Esophagus squamous epithelium (tissue), 5 donors: ENCODE measurements around the gene API5. TPM values are rescaled to one million over a fixed set of nuclear protein-coding genes. Genes with fewer than 3 reads are reported as not detected.

ENCODE experiments used
- DNase-seq: peaks from one replicate; lab custom pipeline; 2025; lab: John Stamatoyannopoulos, UW
- H3K27ac ChIP-seq, 4 donors: fragments of 200-600 bp; sonication (generic); one replicate each; pipeline ENCODE4 v1.5.1; 2016 to 2019; ENCODE audit warnings: mild to moderate bottlenecking in 1 of 4
- H3K27me3 ChIP-seq, 4 donors: fragments of 200-600 bp; sonication (generic); 1 replicate in 3 of 4; 2 replicates in 1 of 4; pipeline versions ENCODE4 v1.5.1 to v1.6.0; 2017 to 2021; ENCODE audit warnings: antibody characterized with exemption in 1 of 4
- H3K36me3 ChIP-seq, 3 donors: fragments of 200-600 bp; sonication (generic); one replicate each; pipeline ENCODE4 v1.5.1; 2016 to 2019
- H3K4me1 ChIP-seq, 3 donors: fragments of 200-600 bp; sonication (generic); one replicate each; pipeline ENCODE4 v1.5.1; 2017 to 2019
- H3K4me3 ChIP-seq, 4 donors: fragments of 200-600 bp; sonication (generic); 1 replicate in 3 of 4; 2 replicates in 1 of 4; pipeline ENCODE4 v1.5.1; 2016 to 2019; ENCODE audit warnings: mild to moderate bottlenecking in 2 of 4, moderate library complexity in 1 of 4
- H3K9me3 ChIP-seq, 3 donors: fragments of 200-600 bp; sonication (generic); one replicate each; pipeline ENCODE4 v1.5.1; 2016 to 2019
- POLR2A ChIP-seq, 4 donors: fragments of 450-650 bp; IDR thresholded peaks; one replicate each; pipeline ENCODE4 v1.6.1; 2017; ENCODE audit warnings: antibody characterized with exemption in 4 of 4, mild to moderate bottlenecking in 4 of 4, moderate library complexity in 3 of 4
- WGBS, 2 donors: methylation state at CpG; one replicate each; pipeline ENCODE4 v1.1.5; 2018; 5-methylcytosine and 5-hydroxymethylcytosine counted together
- intact Hi-C: fragments of 100-400 bp; cut with DNase I; formaldehyde crosslinking; loops from one replicate; pipeline ENCODE4 v1.15.0; 2022
- total RNA-seq, 4 donors: library from RNA; depleted of rRNA; stranded (reverse); fragments of >200 nt; gene quantifications; one replicate each; pipeline ENCODE4 v1.1.0, GENCODE V29; 2016
- TF ChIP-seq, protein P1 (sequence below), 6 experiments: fragments of 450-650 bp in 4 of 6; fragments of 200-600 bp in 2 of 6; sonication (generic) in 2 of 6; IDR thresholded peaks; one replicate each; pipeline ENCODE4 v1.5.1; 2016 to 2019; ENCODE audit warnings: antibody characterized with exemption in 6 of 6, mild to moderate bottlenecking in 4 of 6, moderate library complexity in 4 of 6
- donor health status: DM: yes; HTN: yes; CAD: no.

API5 gene
- total RNA-seq, 4 donors from 2014 or later, result 58.4 to 83.0 (median 82.3) TPM

DNA sequence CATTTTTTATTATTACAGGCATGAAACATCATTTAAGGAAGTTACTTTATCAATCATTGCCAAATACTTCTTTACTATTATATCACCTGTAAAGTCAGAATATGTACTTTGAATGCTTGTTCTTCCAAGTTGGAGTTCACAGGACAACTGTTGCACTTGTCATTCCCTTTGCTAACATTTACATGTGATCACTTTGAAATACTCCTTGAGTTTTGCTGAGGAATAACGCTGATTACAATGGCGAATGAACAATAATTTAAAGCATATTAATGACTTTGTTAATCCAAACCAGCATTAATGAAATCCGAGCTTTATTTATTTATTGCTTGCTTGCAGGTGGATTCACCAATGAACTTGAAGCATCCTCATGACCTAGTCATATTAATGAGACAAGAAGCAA, 67.1 kb downstream of the API5 start:
- no peak for DNase-seq
- WGBS, 2 donors, result 86 to 90% methylated on average over 3 of the region's 3 CpGs
- Histone ChIP-seq H3K27me3 (no peaks in the 10 kb centered on the region), H3K9me3 (no peaks in the 10 kb centered on the region), H3K27ac (no peak overlapping the region), H3K36me3 (peaks cover 0 to 22% (median 0%) of the 10 kb centered on the region in 3 donors), H3K4me1 (peaks cover 0 to 52% (median 7%) of the 10 kb centered on the region in 3 donors), H3K4me3 (no peak overlapping the region)
- intact Hi-C loops, result no loop called here
- TF ChIP-seq, protein P1, sequence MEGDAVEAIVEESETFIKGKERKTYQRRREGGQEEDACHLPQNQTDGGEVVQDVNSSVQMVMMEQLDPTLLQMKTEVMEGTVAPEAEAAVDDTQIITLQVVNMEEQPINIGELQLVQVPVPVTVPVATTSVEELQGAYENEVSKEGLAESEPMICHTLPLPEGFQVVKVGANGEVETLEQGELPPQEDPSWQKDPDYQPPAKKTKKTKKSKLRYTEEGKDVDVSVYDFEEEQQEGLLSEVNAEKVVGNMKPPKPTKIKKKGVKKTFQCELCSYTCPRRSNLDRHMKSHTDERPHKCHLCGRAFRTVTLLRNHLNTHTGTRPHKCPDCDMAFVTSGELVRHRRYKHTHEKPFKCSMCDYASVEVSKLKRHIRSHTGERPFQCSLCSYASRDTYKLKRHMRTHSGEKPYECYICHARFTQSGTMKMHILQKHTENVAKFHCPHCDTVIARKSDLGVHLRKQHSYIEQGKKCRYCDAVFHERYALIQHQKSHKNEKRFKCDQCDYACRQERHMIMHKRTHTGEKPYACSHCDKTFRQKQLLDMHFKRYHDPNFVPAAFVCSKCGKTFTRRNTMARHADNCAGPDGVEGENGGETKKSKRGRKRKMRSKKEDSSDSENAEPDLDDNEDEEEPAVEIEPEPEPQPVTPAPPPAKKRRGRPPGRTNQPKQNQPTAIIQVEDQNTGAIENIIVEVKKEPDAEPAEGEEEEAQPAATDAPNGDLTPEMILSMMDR (IDR thresholded peaks at IDR 0.05), result no peak
- TF ChIP-seq POLR2A (IDR thresholded peaks at IDR 0.05), result no peak

DNA sequence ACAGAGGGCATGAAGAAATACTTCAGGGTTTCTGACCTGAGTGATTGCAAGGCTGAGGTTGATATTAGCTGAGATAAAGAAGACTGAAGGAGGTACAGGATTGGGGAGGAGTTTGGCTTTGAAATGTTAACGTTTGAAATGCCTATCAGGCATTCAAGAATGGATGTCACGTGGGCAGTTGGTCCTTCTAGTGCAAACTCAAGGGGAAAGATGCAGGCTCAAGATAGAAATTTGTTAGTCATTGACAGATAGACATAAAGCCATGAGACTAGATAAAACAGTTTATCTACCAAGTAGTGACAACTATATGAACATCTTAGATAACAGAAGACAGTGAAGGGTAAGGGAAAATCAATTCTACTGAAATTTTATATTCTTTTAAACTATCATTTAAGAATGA, 70.0 kb downstream of the API5 start:
- Histone ChIP-seq H3K9me3 (no peaks in the 10 kb centered on the region), H3K4me3 (no peak overlapping the region), H3K27me3 (no peaks in the 10 kb centered on the region), H3K36me3 (peaks cover 0 to 37% (median 0%) of the 10 kb centered on the region in 3 donors), H3K4me1 (peaks cover 0 to 38% (median 0%) of the 10 kb centered on the region in 3 donors), H3K27ac (no peak overlapping the region)
- WGBS, 2 donors, result 66 to 80% methylated on average over 2 of the region's 2 CpGs
- DNase-seq, result no peak
- TF ChIP-seq, protein P1 (IDR thresholded peaks at IDR 0.05), result no peak
- TF ChIP-seq POLR2A (IDR thresholded peaks at IDR 0.05), result no peak
- intact Hi-C loops, result no loop called here

DNA sequence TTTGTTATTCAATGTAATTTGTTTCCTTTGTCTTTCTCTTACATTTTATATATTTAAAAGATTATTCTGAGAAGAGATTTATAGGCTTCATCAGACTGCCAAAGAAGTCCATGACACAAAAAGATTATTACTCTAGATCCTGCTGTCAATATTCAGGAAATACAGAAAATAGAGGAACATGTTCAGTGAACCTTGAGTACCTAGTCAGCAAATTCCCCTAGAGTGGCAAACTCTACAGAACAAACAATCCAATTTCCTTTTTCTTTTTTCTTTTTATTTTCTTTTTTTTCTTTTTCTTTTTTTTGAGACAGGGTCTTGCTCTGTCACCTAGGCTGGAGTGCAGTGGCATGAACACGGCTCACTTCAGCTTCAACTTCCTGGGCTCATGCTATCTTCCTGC, 70.8 kb downstream of the API5 start:
- no peaks in the 10 kb centered on the region for H3K27me3 ChIP-seq
- no peak overlapping the region for H3K27ac ChIP-seq
- WGBS, 2 donors, result 86 to 100% methylated on average over 1 of the region's 1 CpG
- peaks cover 0 to 44% (median 0%) of the 10 kb centered on the region in 3 donors for H3K36me3 ChIP-seq
- no peaks in the 10 kb centered on the region for H3K9me3 ChIP-seq
- TF ChIP-seq POLR2A (IDR thresholded peaks at IDR 0.05), result no peak
- TF ChIP-seq, protein P1 (IDR thresholded peaks at IDR 0.05), result no peak
- intact Hi-C loops, result no loop called here
- no peak for DNase-seq
- H3K4me1 ChIP-seq, result peaks cover 0 to 29% (median 0%) of the 10 kb centered on the region in 3 donors
- no peak overlapping the region for H3K4me3 ChIP-seq

DNA sequence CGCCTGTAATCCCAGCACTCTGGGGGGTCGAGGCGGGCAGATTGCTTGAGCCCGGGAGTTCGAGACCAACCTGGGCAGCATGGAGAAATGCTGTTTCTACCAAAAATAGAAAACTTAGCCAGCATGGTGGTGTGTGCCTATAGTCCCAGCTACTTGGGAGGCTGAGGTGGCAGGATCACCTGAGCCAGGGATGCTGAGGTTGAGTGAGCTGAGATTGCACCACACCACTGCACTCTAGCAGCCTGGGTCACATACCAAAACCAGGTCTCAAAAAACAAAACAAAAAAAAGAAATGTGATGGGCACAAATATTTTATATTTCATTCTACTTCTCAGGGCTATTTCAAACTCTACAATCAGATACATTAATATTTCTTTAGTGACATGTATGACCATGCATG, 72.6 kb downstream of the API5 start:
- Histone ChIP-seq H3K36me3 (peaks cover 0 to 52% (median 0%) of the 10 kb centered on the region in 3 donors), H3K4me3 (no peak overlapping the region), H3K27me3 (no peaks in the 10 kb centered on the region), H3K27ac (no peak overlapping the region), H3K9me3 (no peaks in the 10 kb centered on the region), H3K4me1 (peaks cover 0 to 13% (median 0%) of the 10 kb centered on the region in 3 donors)
- 84 to 96% methylated on average over 5 of the region's 5 CpGs for WGBS, 2 donors
- no peak for DNase-seq
- TF ChIP-seq POLR2A (IDR thresholded peaks at IDR 0.05), result no peak
- TF ChIP-seq, protein P1 (IDR thresholded peaks at IDR 0.05), result no peak
- intact Hi-C loops, result no loop called here

DNA sequence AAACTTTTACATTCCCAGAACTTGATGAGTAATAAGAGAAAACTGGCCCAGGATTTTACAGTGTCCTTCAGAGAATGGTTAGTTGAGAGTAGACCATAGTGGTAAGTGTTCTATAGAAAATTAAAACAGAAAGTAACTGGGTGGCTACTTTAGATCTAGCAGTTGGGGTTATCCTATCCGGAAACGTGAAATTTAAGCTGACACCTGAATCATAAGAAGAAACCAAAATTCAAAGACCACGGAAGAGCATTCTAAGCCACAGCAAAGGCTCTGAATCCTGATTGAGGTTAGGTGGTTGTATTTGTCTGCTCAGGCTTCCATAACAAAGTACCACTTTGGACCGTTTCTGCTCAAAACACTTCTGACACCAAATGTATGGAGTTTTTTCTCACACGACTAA, 80.9 kb downstream of the API5 start:
- no peaks in the 10 kb centered on the region for H3K27me3 ChIP-seq
- WGBS, 2 donors, result 89 to 94% methylated on average over 5 of the region's 5 CpGs
- no peak overlapping the region for H3K4me3 ChIP-seq
- DNase-seq, result no peak
- intact Hi-C loops, result no loop called here
- peaks cover 0 to 3% (median 0%) of the 10 kb centered on the region in 3 donors for H3K4me1 ChIP-seq
- peaks cover 0 to 90% (median 7%) of the 10 kb centered on the region in 3 donors for H3K36me3 ChIP-seq
- H3K9me3 ChIP-seq, result no peaks in the 10 kb centered on the region
- H3K27ac ChIP-seq, result no peak overlapping the region
- TF ChIP-seq, protein P1 (IDR thresholded peaks at IDR 0.05), result no peak
- TF ChIP-seq POLR2A (IDR thresholded peaks at IDR 0.05), result no peak
